ENCODE measurements around the gene SLC48A1.

SLC48A1 gene

GRCh38 chr12:47743311-47743860 lies 29.7 kb upstream of the SLC48A1 start:
- Histone ChIP-seq H3K4me1 (ENCODE audit: control insufficient read depth in 2 of 2, insufficient read depth in 2 of 2, low read length in 2 of 2) (peaks cover 18 to 20% of the 10 kb centered on the region in 2 donors), H3K9ac (ENCODE audit: low read depth in 1 of 2, low read length in 2 of 2) (no peak overlapping the region), H3K27ac (ENCODE audit: low read depth in 2 of 2, low read length in 2 of 2) (no peak overlapping the region), H3K27me3 (ENCODE audit: control insufficient read depth in 2 of 2, insufficient read depth in 2 of 2, low read length in 2 of 2) (no peaks in the 10 kb centered on the region), H3K9me3 (ENCODE audit: control insufficient read depth in 2 of 2, low read length in 2 of 2) (no peaks in the 10 kb centered on the region), H3K36me3 (ENCODE audit: control insufficient read depth in 2 of 2, insufficient read depth in 2 of 2, low read length in 2 of 2) (no peaks in the 10 kb centered on the region), H3K4me3 (ENCODE audit: low read length in 2 of 2) (no peak overlapping the region)

- H3K4me3 ChIP-seq (ENCODE audit: low read length in 2 of 2): no peak overlapping the region
- no peaks in the 10 kb centered on the region for H3K27me3 ChIP-seq (ENCODE audit: control insufficient read depth in 2 of 2, insufficient read depth in 2 of 2, low read length in 2 of 2)
- no peaks in the 10 kb centered on the region for H3K9me3 ChIP-seq (ENCODE audit: control insufficient read depth in 2 of 2, low read length in 2 of 2)
- peaks cover 18 to 20% of the 10 kb centered on the region in 2 donors for H3K4me1 ChIP-seq (ENCODE audit: control insufficient read depth in 2 of 2, insufficient read depth in 2 of 2, low read length in 2 of 2)
- no peak overlapping the region for H3K9ac ChIP-seq (ENCODE audit: low read depth in 1 of 2, low read length in 2 of 2)
- no peaks in the 10 kb centered on the region for H3K36me3 ChIP-seq (ENCODE audit: control insufficient read depth in 2 of 2, insufficient read depth in 2 of 2, low read length in 2 of 2)
- no peak overlapping the region for H3K27ac ChIP-seq (ENCODE audit: low read depth in 2 of 2, low read length in 2 of 2)
These were observed 28.9 kb upstream of the SLC48A1 start for GRCh38 chr12:47744005-47744651.

DNA sequence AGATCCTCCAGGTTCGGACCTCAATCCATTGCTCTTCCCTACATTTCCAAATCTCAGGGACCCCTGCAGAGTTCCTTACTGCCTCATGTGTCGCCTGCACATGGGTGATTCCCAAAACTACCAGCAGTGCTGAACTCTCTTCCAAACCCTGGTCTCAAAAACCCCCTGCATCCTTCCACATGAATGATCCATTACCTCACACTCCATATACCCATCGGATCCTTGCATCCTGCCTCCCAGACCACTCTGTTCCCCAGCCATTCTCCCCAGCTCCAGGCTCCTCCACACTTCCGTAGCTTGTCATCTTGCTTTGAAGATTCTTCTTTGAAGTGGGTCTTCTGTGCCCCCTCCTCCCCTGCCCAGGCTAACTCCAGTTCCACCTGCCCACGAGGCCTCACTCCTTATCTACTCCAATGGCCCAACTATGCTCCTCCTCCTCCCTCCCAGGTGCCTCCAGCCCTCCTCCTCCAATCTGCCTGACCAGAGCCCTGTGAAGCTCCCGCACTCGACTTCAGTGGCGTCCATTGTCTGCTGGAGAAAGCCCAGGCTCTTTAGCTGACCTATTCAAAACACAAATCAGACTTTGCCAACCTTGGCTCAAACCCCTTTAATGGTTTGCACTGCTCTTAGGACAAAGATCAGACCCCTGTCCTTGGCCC lies 28.1 kb upstream of the SLC48A1 start:
- Histone ChIP-seq H3K9ac (ENCODE audit: low read depth in 1 of 2, low read length in 2 of 2) (no peak overlapping the region), H3K27me3 (ENCODE audit: control insufficient read depth in 2 of 2, insufficient read depth in 2 of 2, low read length in 2 of 2) (no peaks in the 10 kb centered on the region), H3K36me3 (ENCODE audit: control insufficient read depth in 2 of 2, insufficient read depth in 2 of 2, low read length in 2 of 2) (no peaks in the 10 kb centered on the region), H3K4me1 (ENCODE audit: control insufficient read depth in 2 of 2, insufficient read depth in 2 of 2, low read length in 2 of 2) (peaks cover 17 to 18% of the 10 kb centered on the region in 2 donors), H3K27ac (ENCODE audit: low read depth in 2 of 2, low read length in 2 of 2) (no peak overlapping the region), H3K4me3 (ENCODE audit: low read length in 2 of 2) (no peak overlapping the region), H3K9me3 (ENCODE audit: control insufficient read depth in 2 of 2, low read length in 2 of 2) (no peaks in the 10 kb centered on the region)

DNA sequence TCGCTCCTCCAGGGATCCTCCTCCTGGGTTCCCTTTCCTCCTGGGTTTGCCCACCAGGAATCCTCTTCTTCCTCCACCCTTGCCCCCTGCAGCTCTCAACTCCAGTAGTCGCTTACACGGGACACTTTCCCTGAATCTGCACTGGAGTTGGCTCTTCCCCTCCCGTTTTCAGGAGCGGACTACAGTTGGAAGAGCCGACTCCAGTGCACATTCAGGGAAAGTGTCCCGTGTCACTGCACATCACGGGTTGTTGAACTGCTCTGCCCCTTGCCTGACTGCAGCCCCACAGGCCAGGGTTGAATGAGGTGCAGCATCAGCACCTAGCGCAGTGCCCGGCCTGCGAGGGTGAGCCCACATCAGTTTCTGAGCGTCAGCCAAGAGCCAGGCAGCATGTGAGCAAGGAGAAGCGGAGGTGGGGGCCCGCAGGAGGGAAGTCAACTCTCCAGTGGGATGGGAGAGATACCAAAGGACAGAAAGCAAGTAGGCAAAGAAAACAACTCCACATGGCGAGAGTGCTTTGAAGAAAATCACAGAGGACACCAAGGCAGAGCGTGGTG lies 27.5 kb upstream of the SLC48A1 start:
- H3K4me3 ChIP-seq (ENCODE audit: low read length in 2 of 2): no peak overlapping the region
- no peak overlapping the region for H3K9ac ChIP-seq (ENCODE audit: low read depth in 1 of 2, low read length in 2 of 2)
- H3K27ac ChIP-seq (ENCODE audit: low read depth in 2 of 2, low read length in 2 of 2): no peak overlapping the region
- H3K27me3 ChIP-seq (ENCODE audit: control insufficient read depth in 2 of 2, insufficient read depth in 2 of 2, low read length in 2 of 2): no peaks in the 10 kb centered on the region
- peaks cover 12 to 13% of the 10 kb centered on the region in 2 donors for H3K4me1 ChIP-seq (ENCODE audit: control insufficient read depth in 2 of 2, insufficient read depth in 2 of 2, low read length in 2 of 2)
- H3K36me3 ChIP-seq (ENCODE audit: control insufficient read depth in 2 of 2, insufficient read depth in 2 of 2, low read length in 2 of 2): no peaks in the 10 kb centered on the region
- H3K9me3 ChIP-seq (ENCODE audit: control insufficient read depth in 2 of 2, low read length in 2 of 2): no peaks in the 10 kb centered on the region

- H3K4me3 ChIP-seq (ENCODE audit: low read length in 2 of 2): no peak overlapping the region
- no peaks in the 10 kb centered on the region for H3K27me3 ChIP-seq (ENCODE audit: control insufficient read depth in 2 of 2, insufficient read depth in 2 of 2, low read length in 2 of 2)
- H3K27ac ChIP-seq (ENCODE audit: low read depth in 2 of 2, low read length in 2 of 2): no peak overlapping the region
- no peak overlapping the region for H3K9ac ChIP-seq (ENCODE audit: low read depth in 1 of 2, low read length in 2 of 2)
- H3K36me3 ChIP-seq (ENCODE audit: control insufficient read depth in 2 of 2, insufficient read depth in 2 of 2, low read length in 2 of 2): no peaks in the 10 kb centered on the region
- no peaks in the 10 kb centered on the region for H3K9me3 ChIP-seq (ENCODE audit: control insufficient read depth in 2 of 2, low read length in 2 of 2)
- H3K4me1 ChIP-seq (ENCODE audit: control insufficient read depth in 2 of 2, insufficient read depth in 2 of 2, low read length in 2 of 2): peaks cover 8 to 9% of the 10 kb centered on the region in 2 donors
These were observed 27.0 kb upstream of the SLC48A1 start for GRCh38 chr12:47746073-47746472.

- no peaks in the 10 kb centered on the region for H3K36me3 ChIP-seq (ENCODE audit: control insufficient read depth in 2 of 2, insufficient read depth in 2 of 2, low read length in 2 of 2)
- H3K27me3 ChIP-seq (ENCODE audit: control insufficient read depth in 2 of 2, insufficient read depth in 2 of 2, low read length in 2 of 2): no peaks in the 10 kb centered on the region
- no peak overlapping the region for H3K27ac ChIP-seq (ENCODE audit: low read depth in 2 of 2, low read length in 2 of 2)
- peaks cover 5% of the 10 kb centered on the region in 2 donors for H3K4me1 ChIP-seq (ENCODE audit: control insufficient read depth in 2 of 2, insufficient read depth in 2 of 2, low read length in 2 of 2)
- H3K9ac ChIP-seq (ENCODE audit: low read depth in 1 of 2, low read length in 2 of 2): no peak overlapping the region
- H3K4me3 ChIP-seq (ENCODE audit: low read length in 2 of 2): no peak overlapping the region
- no peaks in the 10 kb centered on the region for H3K9me3 ChIP-seq (ENCODE audit: control insufficient read depth in 2 of 2, low read length in 2 of 2)
These were observed 26.5 kb upstream of the SLC48A1 start for GRCh38 chr12:47746523-47746922.

DNA sequence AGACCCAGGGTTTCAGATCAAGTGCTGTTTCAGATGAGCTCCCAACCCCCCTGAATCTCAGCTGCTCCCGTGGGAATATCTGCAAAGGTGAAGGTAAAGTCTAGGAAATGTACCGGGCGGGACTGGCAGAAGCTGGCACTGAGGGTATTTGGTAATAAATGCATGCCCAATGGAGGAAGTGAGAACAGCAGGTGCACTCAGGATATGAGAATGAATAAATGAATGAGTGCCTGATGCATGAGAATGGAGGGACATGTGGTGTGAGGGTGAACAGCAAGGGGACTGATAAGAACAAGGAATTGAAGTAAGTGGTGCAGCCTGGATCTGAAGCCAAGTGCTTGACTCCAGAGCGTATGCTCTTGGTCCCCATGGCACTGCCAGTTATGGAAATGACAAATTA lies 25.9 kb upstream of the SLC48A1 start:
- no peaks in the 10 kb centered on the region for H3K36me3 ChIP-seq (ENCODE audit: control insufficient read depth in 2 of 2, insufficient read depth in 2 of 2, low read length in 2 of 2)
- no peaks in the 10 kb centered on the region for H3K9me3 ChIP-seq (ENCODE audit: control insufficient read depth in 2 of 2, low read length in 2 of 2)
- no peak overlapping the region for H3K4me3 ChIP-seq (ENCODE audit: low read length in 2 of 2)

GRCh38 chr12:47747596-47748506 lies 25.2 kb upstream of the SLC48A1 start:
- Histone ChIP-seq H3K9ac (ENCODE audit: low read depth in 1 of 2, low read length in 2 of 2) (no peak overlapping the region), H3K36me3 (ENCODE audit: control insufficient read depth in 2 of 2, insufficient read depth in 2 of 2, low read length in 2 of 2) (no peaks in the 10 kb centered on the region), H3K27me3 (ENCODE audit: control insufficient read depth in 2 of 2, insufficient read depth in 2 of 2, low read length in 2 of 2) (no peaks in the 10 kb centered on the region), H3K9me3 (ENCODE audit: control insufficient read depth in 2 of 2, low read length in 2 of 2) (no peaks in the 10 kb centered on the region), H3K4me3 (ENCODE audit: low read length in 2 of 2) (no peak overlapping the region), H3K4me1 (ENCODE audit: control insufficient read depth in 2 of 2, insufficient read depth in 2 of 2, low read length in 2 of 2) (peaks cover 5 to 7% of the 10 kb centered on the region in 2 donors), H3K27ac (ENCODE audit: low read depth in 2 of 2, low read length in 2 of 2) (no peak overlapping the region)

More for the DNA sequence above, 25.9 kb upstream of the SLC48A1 start:
- Histone ChIP-seq H3K9ac (ENCODE audit: low read depth in 1 of 2, low read length in 2 of 2) (no peak overlapping the region), H3K27me3 (ENCODE audit: control insufficient read depth in 2 of 2, insufficient read depth in 2 of 2, low read length in 2 of 2) (no peaks in the 10 kb centered on the region), H3K4me1 (ENCODE audit: control insufficient read depth in 2 of 2, insufficient read depth in 2 of 2, low read length in 2 of 2) (peaks cover 4 to 5% of the 10 kb centered on the region in 2 donors), H3K27ac (ENCODE audit: low read depth in 2 of 2, low read length in 2 of 2) (no peak overlapping the region)

DNA sequence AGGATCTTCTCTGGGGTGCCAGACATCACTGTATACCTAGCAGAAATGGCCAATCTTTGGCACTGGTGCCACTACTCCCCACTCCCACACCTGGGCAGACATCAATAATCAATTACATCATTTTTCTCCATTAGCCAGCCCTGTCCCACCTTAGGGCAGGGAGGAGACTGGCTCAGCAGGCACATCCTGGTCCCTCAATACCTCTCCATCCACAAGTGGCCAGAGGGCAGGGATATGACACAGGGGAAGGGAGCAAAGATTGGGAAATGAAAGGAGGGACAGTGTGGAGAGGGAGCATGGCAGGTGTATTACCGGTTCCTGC lies 24.6 kb upstream of the SLC48A1 start:
- Histone ChIP-seq H3K9me3 (ENCODE audit: control insufficient read depth in 2 of 2, low read length in 2 of 2) (no peaks in the 10 kb centered on the region), H3K4me1 (ENCODE audit: control insufficient read depth in 2 of 2, insufficient read depth in 2 of 2, low read length in 2 of 2) (peaks cover 11 to 13% of the 10 kb centered on the region in 2 donors), H3K27me3 (ENCODE audit: control insufficient read depth in 2 of 2, insufficient read depth in 2 of 2, low read length in 2 of 2) (no peaks in the 10 kb centered on the region), H3K36me3 (ENCODE audit: control insufficient read depth in 2 of 2, insufficient read depth in 2 of 2, low read length in 2 of 2) (no peaks in the 10 kb centered on the region), H3K27ac (ENCODE audit: low read depth in 2 of 2, low read length in 2 of 2) (no peak overlapping the region), H3K9ac (ENCODE audit: low read depth in 1 of 2, low read length in 2 of 2) (no peak overlapping the region), H3K4me3 (ENCODE audit: low read length in 2 of 2) (no peak overlapping the region)
